Caki2 (cell line): ENCODE measurements around the gene ICE2. TPM values are rescaled to one million over a fixed set of nuclear protein-coding genes. Genes with fewer than 3 reads are reported as not detected.
A peak's percentile ranks its signal among the peaks of the same experiment; 100 is the strongest.

Experiments
- DNase-seq: peaks from one replicate; pipeline ENCODE4 v3.0.0-alpha.2; 2015; ENCODE audit warnings: low read depth
- in situ Hi-C: cut with HindIII; loops from 2 replicates; pipeline ENCODE4 v1.10.0; 2016; ENCODE audit warnings: low sequenced_read_pairs, low pct_unique_long_range_greater_than_20kb, mixed read lengths
- total RNA-seq: library from RNA; depleted of rRNA; stranded (reverse); fragments of >200 nt; shearing (Covaris generic); gene quantifications from 2 replicates; pipeline ENCODE4 v1.2.3, GENCODE V29; 2014; ENCODE audit warnings: low replicate concordance

The ICE2 gene
- total RNA-seq, 1 experiment from 2014 or later = 24.2 TPM

- DNase-seq = no peak
- in situ Hi-C loops = no loop called here
Observed at GRCh38 chr15:60384526-60385126, 94.3 kb downstream of the ICE2 start.

DNA sequence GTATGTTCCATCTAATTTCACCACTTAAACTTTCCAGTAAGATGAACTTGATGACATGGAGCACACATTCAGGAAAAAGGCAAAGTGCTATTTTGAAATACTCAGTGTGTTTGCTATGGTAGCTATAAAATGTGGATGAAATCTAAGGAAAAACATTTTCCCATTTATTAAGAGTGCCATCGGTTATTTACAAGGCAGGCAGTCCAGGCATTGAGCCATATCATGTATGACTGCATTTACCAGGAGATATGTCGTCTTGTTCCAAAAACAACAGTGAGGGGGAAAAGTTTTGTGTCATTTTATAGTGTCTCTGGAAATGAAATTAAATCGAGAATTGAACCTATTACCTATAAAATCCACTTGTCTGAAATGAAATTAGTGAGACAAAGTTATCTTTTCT, 94.9 kb downstream of the ICE2 start:
- in situ Hi-C loops = no loop called here
- no peak for DNase-seq

GRCh38 chr15:60382773-60383674, 95.9 kb downstream of the ICE2 start:
- DNase-seq = no peak
- in situ Hi-C loops = no loop called here

DNA sequence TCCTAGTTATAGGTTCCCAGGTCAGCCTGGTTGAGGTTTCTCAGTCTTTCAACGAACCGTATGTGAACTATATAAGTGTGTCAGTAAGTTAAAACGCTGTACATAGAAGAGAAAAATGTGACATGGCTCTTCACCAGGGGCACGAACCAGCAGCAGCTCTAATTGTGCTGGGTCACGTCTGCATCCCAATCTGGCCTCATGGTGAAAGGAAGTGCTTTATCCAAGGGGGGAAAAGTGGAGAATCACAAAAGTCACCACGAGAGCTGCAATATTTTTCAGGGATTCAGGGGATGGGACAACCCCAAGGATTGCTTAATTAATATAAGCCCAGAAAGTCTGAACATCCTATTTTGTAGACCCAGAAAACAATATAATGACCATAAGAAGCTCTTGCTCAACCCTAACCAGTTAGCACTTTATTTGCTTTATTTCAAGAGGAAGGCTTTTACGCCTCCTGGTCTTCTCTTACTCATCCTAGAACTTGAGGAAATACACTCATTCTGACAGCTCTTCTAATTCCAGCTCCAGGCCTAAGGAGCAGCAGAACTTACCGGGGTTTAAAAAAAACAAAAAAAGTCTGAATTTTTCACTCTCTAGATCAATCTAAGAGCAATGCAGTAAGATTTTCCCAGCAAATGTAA, 97.7 kb downstream of the ICE2 start:
- no peak for DNase-seq
- in situ Hi-C loops = no loop called here

DNA sequence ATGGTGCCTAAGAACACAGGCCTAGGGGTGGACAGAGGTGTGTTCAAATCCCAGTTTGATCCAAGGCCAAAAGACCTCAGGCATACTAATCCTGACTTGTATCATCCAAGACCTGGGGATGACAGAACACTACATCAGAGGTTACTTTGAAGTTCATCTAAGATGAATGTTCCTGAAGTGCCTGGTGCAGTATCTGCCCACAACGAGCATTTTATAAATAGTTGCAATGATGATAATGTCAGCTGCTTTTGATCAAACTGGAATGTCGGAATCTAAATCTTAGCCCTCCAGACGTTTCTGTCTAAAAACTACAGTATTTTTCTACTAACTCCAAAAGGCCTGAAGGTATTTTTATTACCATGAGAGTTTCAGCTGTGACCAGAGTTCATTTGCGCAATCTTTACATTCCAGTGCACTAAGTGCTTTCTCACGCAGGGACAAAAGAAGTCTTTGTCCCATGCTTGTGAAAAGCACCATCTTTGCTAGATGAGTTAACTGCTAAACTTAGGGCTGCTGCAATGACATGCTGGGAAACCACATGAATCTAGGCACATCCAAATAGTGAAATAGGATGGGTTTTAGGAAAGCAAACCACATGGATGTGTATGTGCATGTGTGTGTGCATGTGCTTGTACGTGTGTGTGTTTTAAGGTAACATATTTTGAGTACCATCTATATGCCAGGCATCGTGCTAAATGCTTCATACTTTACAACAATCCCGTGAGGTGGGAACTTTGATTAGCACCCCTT, 99.2 kb downstream of the ICE2 start:
- in situ Hi-C loops = no loop called here
- peak; percentile 92 for DNase-seq

- in situ Hi-C loops = no loop called here
- DNase-seq = no peak
Observed at GRCh38 chr15:60379185-60379524, 99.8 kb downstream of the ICE2 start.

DNA sequence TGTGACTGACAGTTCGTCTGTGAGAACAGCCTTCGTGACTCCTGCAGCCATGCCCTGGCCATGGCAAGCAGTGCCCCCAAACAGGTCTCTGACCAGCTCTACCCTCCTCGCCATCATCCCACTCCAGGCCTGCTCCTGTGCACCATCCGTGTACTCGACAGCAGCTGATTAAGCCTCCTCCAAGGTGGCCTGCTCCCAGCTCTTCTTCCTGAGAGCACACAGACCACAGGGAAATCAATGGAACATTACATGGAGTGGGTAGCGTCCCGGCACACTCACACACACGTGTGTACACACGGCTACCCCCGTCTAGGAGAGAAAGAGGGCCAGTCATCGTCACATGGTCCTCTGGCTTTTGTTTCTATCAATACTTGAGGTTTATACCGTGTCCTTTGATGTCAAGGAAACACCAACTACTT, 102.3 kb downstream of the ICE2 start:
- no peak for DNase-seq
- in situ Hi-C loops = no loop called here

- no peak for DNase-seq
- in situ Hi-C loops = no loop called here
Observed at GRCh38 chr15:60375306-60375705, 103.6 kb downstream of the ICE2 start.

- peak; percentile 99 for DNase-seq
- in situ Hi-C loops = no loop called here
Observed at GRCh38 chr15:60374628-60375081, 104.3 kb downstream of the ICE2 start.

GRCh38 chr15:60374209-60374608, 104.7 kb downstream of the ICE2 start:
- DNase-seq = no peak
- in situ Hi-C loops = no loop called here

DNA sequence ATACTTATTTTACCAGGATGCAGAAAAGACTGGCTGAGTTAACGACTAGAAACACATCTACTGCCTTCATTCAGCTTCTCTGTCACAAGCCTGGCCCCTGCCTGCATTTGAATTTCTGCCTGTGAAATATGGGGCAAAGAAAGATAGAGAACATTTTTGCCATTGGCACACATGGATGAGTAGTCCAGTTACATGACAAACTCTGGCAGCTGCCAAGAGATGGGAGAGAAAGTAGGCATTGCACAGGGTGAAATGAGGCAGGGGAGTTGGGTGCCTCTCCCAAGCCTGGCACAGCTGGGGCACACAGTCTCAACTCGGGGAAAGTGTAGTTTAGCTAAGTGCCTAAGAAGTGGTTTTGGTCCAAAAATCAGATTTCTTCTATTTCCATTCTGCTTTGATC, 105.2 kb downstream of the ICE2 start:
- in situ Hi-C loops = no loop called here
- no peak for DNase-seq

- in situ Hi-C loops = no loop called here
Observed at GRCh38 chr15:60373327-60373726, 105.6 kb downstream of the ICE2 start.

GRCh38 chr15:60372756-60373155, 106.2 kb downstream of the ICE2 start:
- DNase-seq = no peak
- in situ Hi-C loops = no loop called here

More at GRCh38 chr15:60373327-60373726, 105.6 kb downstream of the ICE2 start:
- no peak for DNase-seq

DNA sequence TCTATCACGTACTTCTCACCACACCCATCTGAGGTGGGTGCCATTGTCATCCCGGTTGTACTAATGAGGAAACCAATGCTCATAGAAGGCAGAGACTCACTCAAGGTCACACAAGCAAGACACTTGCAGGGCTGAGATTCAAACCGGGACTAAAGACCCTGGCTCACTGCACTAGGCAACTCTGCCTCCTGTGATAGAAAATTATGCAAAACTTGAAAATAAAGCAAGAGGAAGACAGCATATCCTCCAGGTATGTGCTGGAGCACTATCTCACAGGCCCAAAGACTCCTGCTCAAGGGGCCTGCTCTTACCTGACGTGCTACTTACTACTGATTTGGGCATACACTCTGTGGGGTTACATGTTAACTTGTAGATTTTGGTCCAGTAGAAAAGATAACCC, 106.7 kb downstream of the ICE2 start:
- no peak for DNase-seq
- in situ Hi-C loops = no loop called here

DNA sequence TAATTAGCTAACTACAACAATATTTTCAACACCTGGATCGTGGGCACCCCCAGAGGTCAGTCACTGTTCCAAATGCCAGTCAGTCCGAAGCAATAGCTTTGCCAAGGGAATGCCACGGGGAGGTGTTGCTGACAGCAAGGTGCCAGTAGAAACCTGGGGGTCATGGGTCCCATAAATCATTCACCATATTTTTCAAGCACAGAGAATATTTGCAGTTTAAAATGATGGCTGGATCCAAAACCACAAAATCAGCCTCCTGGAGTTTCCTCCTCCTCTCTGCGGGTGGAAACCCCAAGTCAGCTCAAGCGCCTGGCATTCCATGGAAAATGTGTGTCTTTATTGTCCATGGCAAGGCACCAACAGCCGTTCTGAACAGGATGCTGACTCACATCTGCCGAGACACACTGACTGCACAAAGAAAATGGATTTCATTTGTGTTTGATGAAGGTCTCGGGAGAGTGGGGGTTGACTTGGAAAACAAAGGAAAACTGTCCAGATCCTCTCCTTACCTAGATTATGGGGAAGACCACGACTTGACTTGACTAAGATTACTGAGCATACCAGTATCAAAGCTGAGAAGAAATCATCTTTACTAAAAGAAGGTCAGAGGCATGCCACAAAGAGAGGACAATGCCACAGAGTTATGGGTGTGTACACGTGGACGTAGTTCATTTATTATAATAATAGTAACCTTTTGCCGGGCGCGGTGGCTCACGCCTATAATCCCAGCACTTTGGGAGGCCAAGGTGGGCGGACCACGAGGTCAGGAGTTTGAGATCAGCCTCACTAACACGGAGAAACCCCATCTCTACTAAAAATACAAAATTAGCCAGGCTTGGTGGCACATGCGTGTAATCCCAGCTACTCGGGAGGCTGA, 107.5 kb downstream of the ICE2 start:
- peak; percentile 99 for DNase-seq
- in situ Hi-C loops = no loop called here

- in situ Hi-C loops = no loop called here
Observed at GRCh38 chr15:60370869-60371136, 108.1 kb downstream of the ICE2 start.

GRCh38 chr15:60370105-60370868, 108.7 kb downstream of the ICE2 start:
- DNase-seq = peak; percentile 83
- in situ Hi-C loops = no loop called here

More at GRCh38 chr15:60370869-60371136, 108.1 kb downstream of the ICE2 start:
- no peak for DNase-seq
